GM21367 (cell line): Measurements from ENCODE around the gene DNASE1L1.

Experiments used
- ATAC-seq: cut with Tn5 transposase; IDR thresholded peaks from one replicate; pipeline ENCODE4 v1.9.1; 2021; ENCODE audit not compliant: unreplicated experiment

The DNASE1L1 gene

DNA sequence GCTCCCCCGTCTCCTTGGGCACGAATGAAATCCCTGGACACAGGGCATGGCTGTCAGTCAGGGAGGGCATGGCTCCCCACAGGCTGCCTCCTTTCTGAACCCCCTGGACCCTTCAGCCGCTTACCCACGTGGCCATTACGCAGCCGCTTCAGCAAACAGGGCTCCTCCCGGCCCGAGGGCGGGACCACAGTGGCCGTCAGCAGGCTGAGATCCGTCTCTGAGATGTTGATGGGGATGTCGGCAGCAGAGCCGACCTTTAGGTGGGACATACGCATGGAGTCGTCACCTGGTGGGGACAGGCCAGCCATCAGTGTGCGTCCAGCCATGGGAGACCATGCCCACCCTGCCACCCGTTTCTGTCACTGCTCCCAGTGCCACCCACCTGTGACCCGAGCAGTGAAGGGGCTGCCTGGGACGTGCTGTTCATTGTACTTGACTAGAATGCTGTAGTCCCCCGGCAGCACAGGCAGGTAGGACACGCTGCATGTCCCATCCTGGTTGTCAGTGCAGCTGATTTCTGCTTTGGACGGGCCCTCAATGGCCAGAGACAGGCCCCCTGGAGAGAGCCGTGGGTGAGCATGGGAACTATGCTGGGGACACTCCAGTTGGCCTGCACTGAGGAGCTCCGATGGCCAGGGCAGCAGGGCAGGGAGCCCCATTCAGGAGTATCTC is 55.7 kb downstream of the DNASE1L1 start:
- ATAC-seq: no peak

DNA sequence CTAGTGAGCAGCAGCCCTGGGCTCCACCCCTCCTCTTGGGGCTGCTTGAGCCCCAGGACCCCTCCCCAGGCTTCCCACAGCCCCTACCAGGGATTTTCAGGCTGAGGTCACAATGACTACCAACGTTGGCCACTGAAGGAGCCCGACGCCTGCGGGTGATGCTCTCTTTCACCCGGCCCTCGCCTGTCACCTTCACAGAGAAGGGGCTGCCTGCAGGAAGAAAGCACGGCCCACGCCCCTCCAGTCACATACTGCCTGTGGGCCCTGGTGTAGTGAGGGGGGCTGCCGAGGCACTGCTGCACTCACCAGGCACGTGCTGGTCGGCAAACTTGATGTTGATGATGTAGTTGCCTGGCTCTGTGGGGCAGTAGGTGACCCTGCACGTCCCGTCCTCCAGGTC is 56.6 kb downstream of the DNASE1L1 start:
- no peak for ATAC-seq

DNA sequence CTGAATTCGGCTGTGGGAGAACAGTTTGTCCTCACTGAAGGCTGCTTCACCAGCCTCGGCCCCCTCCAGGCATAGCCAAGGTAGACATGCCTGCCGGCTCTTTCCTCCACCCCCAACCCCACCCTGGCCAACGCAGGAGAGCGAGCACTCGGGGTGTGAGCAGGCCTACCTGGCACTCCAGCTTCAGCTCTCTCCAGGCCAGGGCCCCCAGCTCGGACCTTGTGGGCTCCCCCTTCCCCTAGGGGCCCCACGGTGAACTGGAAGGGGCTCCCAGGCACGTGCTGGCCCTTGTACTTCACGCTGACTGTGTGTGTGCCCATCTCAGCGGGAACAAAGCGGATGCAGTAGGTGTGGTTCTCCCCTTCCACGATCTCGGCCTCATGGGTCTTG is 57.0 kb downstream of the DNASE1L1 start:
- no peak for ATAC-seq
